Measurements from ENCODE around the gene SOBP.
"Not testable (repeated sequence)": the region's sequence is repeated elsewhere in the genome, so short reads cannot be mapped to it uniquely, and the experiment has no call there.

Gene SOBP

DNA sequence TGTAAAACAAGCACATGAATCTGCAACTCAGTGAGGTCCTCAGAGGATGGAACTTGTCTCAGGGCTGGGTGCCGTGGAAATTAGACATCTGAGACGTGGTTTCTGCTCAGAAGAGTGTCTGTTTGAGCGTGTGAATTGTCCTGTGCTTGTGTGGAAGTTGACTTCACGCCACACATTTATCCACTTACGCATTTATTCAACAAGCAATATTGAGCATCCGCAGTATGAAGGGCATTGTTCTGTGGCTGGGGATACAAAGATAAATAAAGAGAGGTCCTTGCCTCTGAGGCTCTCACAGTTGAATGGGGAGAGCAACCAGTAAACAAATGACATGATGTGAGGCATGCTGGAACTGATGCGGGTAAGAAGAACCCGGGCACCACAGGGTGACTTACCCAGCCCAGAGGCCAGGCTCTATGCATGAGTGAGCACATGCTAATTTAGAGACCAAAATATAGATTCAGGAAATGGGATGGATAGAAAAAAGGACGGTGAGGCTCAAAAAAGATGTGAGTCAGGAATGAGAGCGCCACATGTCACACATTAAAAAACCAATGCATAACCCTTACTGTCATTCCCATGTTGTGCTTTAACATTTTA is 60.4 kb downstream of the SOBP start:
- TF ChIP-seq CTCF (IDR thresholded peaks at IDR 0.05; ENCODE audit: low read depth, low read length, missing control alignments) = no peak
- no peak overlapping the region for H3K4me3 ChIP-seq (replicated peaks; ENCODE audit: low read depth, low read length)
- no peak for DNase-seq (ENCODE audit: extremely low read depth, low read depth)

DNA sequence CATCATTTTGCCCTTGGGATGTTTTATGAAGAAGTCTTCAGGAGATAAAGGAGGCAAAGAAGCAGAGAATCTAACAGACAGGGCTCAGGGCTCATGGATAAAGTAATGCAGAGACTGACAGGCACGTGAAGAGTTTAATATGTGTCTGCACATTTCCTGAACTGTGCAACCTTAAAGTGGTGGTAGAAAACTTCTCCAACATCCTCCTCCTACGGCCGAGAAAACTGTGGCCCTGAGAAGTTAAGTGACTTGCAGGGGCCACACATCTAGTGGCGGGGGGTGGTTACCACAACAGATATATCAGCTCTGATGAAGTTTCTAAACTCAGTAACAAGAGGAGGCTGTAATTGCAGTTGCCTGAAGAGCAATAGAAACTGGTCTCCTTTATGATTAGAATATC is 61.0 kb downstream of the SOBP start:
- TF ChIP-seq CTCF (IDR thresholded peaks at IDR 0.05; ENCODE audit: low read depth, low read length, missing control alignments) = no peak
- H3K4me3 ChIP-seq (replicated peaks; ENCODE audit: low read depth, low read length) = no peak overlapping the region

DNA sequence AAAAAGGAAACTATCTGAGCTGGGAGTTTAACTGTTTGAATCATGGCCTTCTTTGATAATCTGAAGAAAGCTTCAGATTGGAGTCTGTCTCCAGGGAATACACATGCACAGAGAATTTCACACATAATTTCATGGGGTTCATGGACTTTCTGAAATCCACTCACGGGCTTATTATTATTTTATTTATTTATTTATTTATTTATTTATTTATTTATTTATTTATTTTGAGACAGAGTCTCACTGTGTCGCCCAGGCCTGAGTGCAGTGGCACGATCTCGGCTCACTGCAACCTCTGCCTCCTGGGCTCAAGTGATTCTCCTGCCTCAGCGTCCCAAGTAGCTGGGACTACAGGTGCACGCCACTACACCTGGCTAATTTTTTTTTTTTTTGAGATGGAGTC is 63.2 kb downstream of the SOBP start:
- H3K4me3 ChIP-seq (replicated peaks; ENCODE audit: low read depth, low read length); DNase-seq (ENCODE audit: extremely low read depth, low read depth): not testable (repeated sequence)

More for the DNA sequence above, 61.0 kb downstream of the SOBP start:
- no peak for DNase-seq (ENCODE audit: extremely low read depth, low read depth)

- no peak overlapping the region for H3K4me3 ChIP-seq (replicated peaks; ENCODE audit: low read depth, low read length)
- no peak for DNase-seq (ENCODE audit: extremely low read depth, low read depth)
- TF ChIP-seq CTCF (IDR thresholded peaks at IDR 0.05; ENCODE audit: low read depth, low read length, missing control alignments) = no peak
Measured at GRCh38 chr6:107554326-107554725, 64.4 kb downstream of the SOBP start.

- H3K4me3 ChIP-seq (replicated peaks; ENCODE audit: low read depth, low read length) = no peak overlapping the region
- no peak for TF ChIP-seq CTCF (IDR thresholded peaks at IDR 0.05; ENCODE audit: low read depth, low read length, missing control alignments)
- no peak for DNase-seq (ENCODE audit: extremely low read depth, low read depth)
Measured at GRCh38 chr6:107554918-107555317, 65.0 kb downstream of the SOBP start.

DNA sequence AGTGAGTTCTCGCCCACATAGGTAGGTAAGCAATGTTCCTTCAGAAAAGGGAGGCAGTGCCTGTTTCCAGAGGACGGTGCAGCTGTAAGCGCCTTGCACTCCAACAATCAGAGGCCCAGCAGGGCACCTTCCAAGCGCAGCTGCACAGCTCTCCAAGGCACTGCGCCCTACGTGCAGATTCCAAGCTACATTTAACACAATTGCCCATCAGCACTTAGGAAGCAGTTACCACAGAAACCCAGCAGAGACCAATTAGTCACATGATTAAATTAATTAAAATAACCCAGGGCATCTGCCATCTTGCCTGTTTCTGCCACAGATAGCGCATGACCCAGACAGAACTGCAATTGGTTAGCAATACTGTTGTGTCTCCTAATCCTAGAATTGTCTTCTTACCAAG is 65.5 kb downstream of the SOBP start:
- no peak for TF ChIP-seq CTCF (IDR thresholded peaks at IDR 0.05; ENCODE audit: low read depth, low read length, missing control alignments)
- DNase-seq (ENCODE audit: extremely low read depth, low read depth) = no peak
- H3K4me3 ChIP-seq (replicated peaks; ENCODE audit: low read depth, low read length) = no peak overlapping the region

GRCh38 chr6:107556082-107556481 is 66.2 kb downstream of the SOBP start:
- H3K4me3 ChIP-seq (replicated peaks; ENCODE audit: low read depth, low read length) = no peak overlapping the region
- no peak for DNase-seq (ENCODE audit: extremely low read depth, low read depth)
- TF ChIP-seq CTCF (IDR thresholded peaks at IDR 0.05; ENCODE audit: low read depth, low read length, missing control alignments) = no peak
